IPS-15b (cell line): ENCODE measurements around the gene PNPO.
"Not testable (repeated sequence)": the region's sequence is repeated elsewhere in the genome, so short reads cannot be mapped to it uniquely, and the experiment has no call there.

ENCODE experiments used
- H3K27me3 ChIP-seq: one replicate; pipeline ENCODE4 v1.6.1; 2013; ENCODE audit warnings: low read length; ENCODE audit not compliant: control insufficient read depth, insufficient read depth
- H3K36me3 ChIP-seq: one replicate; pipeline ENCODE4 v1.6.1; 2013; ENCODE audit warnings: low read length; ENCODE audit not compliant: control insufficient read depth, insufficient read depth
- H3K4me1 ChIP-seq: one replicate; pipeline ENCODE4 v1.6.1; 2013; ENCODE audit warnings: mild to moderate bottlenecking, low read length; ENCODE audit not compliant: control insufficient read depth, insufficient read depth
- H3K4me3 ChIP-seq: one replicate; pipeline ENCODE4 v1.5.1; 2013; ENCODE audit warnings: low read depth, low read length
- H3K9ac ChIP-seq: one replicate; pipeline ENCODE4 v1.6.1; 2013; ENCODE audit warnings: low read depth, mild to moderate bottlenecking, low read length
- H3K9me3 ChIP-seq: one replicate; pipeline ENCODE4 v1.6.1; 2013; ENCODE audit warnings: mild to moderate bottlenecking, low read length; ENCODE audit not compliant: control insufficient read depth, insufficient read depth

PNPO gene

GRCh38 chr17:47924785-47925677 lies 16.3 kb upstream of the PNPO start:
- H3K4me3 ChIP-seq = no peak overlapping the region
- no peaks in the 10 kb centered on the region for H3K27me3 ChIP-seq
- H3K9me3 ChIP-seq = no peaks in the 10 kb centered on the region
- no peak overlapping the region for H3K9ac ChIP-seq
- no peaks in the 10 kb centered on the region for H3K4me1 ChIP-seq
- H3K36me3 ChIP-seq = peaks cover 36% of the 10 kb centered on the region

- Histone ChIP-seq H3K9ac (no peak overlapping the region), H3K9me3 (no peaks in the 10 kb centered on the region), H3K27me3 (no peaks in the 10 kb centered on the region), H3K36me3 (peaks cover 36% of the 10 kb centered on the region), H3K4me1 (no peaks in the 10 kb centered on the region), H3K4me3 (no peak overlapping the region)
Measured at GRCh38 chr17:47925678-47925988, 15.7 kb upstream of the PNPO start.

GRCh38 chr17:47927821-47928400 lies 13.5 kb upstream of the PNPO start:
- Histone ChIP-seq H3K4me1 (no peaks in the 10 kb centered on the region), H3K9me3 (no peaks in the 10 kb centered on the region), H3K36me3 (peaks cover 36% of the 10 kb centered on the region), H3K27me3 (no peaks in the 10 kb centered on the region), H3K4me3 (no peak overlapping the region), H3K9ac (no peak overlapping the region)

- Histone ChIP-seq H3K27me3 (no peaks in the 10 kb centered on the region), H3K4me1 (no peaks in the 10 kb centered on the region), H3K4me3 (no peak overlapping the region), H3K9ac (no peak overlapping the region), H3K36me3 (peaks cover 31% of the 10 kb centered on the region), H3K9me3 (no peaks in the 10 kb centered on the region)
Measured at GRCh38 chr17:47928415-47928814, 13.0 kb upstream of the PNPO start.

GRCh38 chr17:47929218-47930000 lies 12.0 kb upstream of the PNPO start:
- H3K9me3 ChIP-seq = no peaks in the 10 kb centered on the region
- H3K27me3 ChIP-seq = no peaks in the 10 kb centered on the region
- peaks cover 24% of the 10 kb centered on the region for H3K36me3 ChIP-seq
- H3K9ac ChIP-seq = no peak overlapping the region
- no peak overlapping the region for H3K4me3 ChIP-seq
- H3K4me1 ChIP-seq = no peaks in the 10 kb centered on the region

- Histone ChIP-seq H3K4me1 (no peaks in the 10 kb centered on the region), H3K36me3 (peaks cover 9% of the 10 kb centered on the region), H3K9ac (no peak overlapping the region), H3K9me3 (no peaks in the 10 kb centered on the region), H3K27me3 (no peaks in the 10 kb centered on the region), H3K4me3 (no peak overlapping the region)
Measured at GRCh38 chr17:47931848-47932247, 9.5 kb upstream of the PNPO start.

- Histone ChIP-seq H3K9ac (no peak overlapping the region), H3K4me1 (no peaks in the 10 kb centered on the region), H3K9me3 (no peaks in the 10 kb centered on the region), H3K27me3 (no peaks in the 10 kb centered on the region), H3K4me3 (no peak overlapping the region), H3K36me3 (no peaks in the 10 kb centered on the region)
Measured at GRCh38 chr17:47934856-47935255, 6.5 kb upstream of the PNPO start.

GRCh38 chr17:47935468-47935867 lies 5.9 kb upstream of the PNPO start:
- H3K4me3 ChIP-seq, H3K36me3 ChIP-seq, H3K9me3 ChIP-seq, H3K9ac ChIP-seq, H3K4me1 ChIP-seq, H3K27me3 ChIP-seq: not testable (repeated sequence)

- Histone ChIP-seq H3K9me3 (no peaks in the 10 kb centered on the region), H3K4me1 (no peaks in the 10 kb centered on the region), H3K36me3 (no peaks in the 10 kb centered on the region), H3K27me3 (peaks cover 6% of the 10 kb centered on the region), H3K9ac (no peak overlapping the region), H3K4me3 (no peak overlapping the region)
Measured at GRCh38 chr17:47935961-47936360, 5.4 kb upstream of the PNPO start.

- Histone ChIP-seq H3K9ac (no peak overlapping the region), H3K9me3 (no peaks in the 10 kb centered on the region), H3K36me3 (no peaks in the 10 kb centered on the region), H3K4me3 (no peak overlapping the region), H3K4me1 (no peaks in the 10 kb centered on the region), H3K27me3 (peaks cover 8% of the 10 kb centered on the region)
Measured at GRCh38 chr17:47937941-47938340, 3.4 kb upstream of the PNPO start.

GRCh38 chr17:47942096-47942510 lies 732 bp downstream of the PNPO start:
- peaks cover 1% of the 10 kb centered on the region for H3K4me1 ChIP-seq
- H3K4me3 ChIP-seq = peak overlapping the region; percentile 76
- H3K9me3 ChIP-seq = no peaks in the 10 kb centered on the region
- peaks cover 8% of the 10 kb centered on the region for H3K27me3 ChIP-seq
- no peaks in the 10 kb centered on the region for H3K36me3 ChIP-seq
- H3K9ac ChIP-seq = no peak overlapping the region

GRCh38 chr17:47942568-47942967 lies 1.2 kb downstream of the PNPO start:
- Histone ChIP-seq H3K9ac (no peak overlapping the region), H3K4me1 (peaks cover 3% of the 10 kb centered on the region), H3K27me3 (peaks cover 8% of the 10 kb centered on the region), H3K4me3 (peak overlapping the region; percentile 76), H3K36me3 (no peaks in the 10 kb centered on the region), H3K9me3 (no peaks in the 10 kb centered on the region)
